C4-2B (cell line): ENCODE measurements around the gene SEC14L6.

Source experiments
- H3K27ac ChIP-seq: fragments of 450-650 bp; 2 replicates; pipeline ENCODE4 v1.5.1; 2017
- CTCF ChIP-seq: fragments of 450-650 bp; conservative IDR thresholded peaks from 2 replicates; pipeline ENCODE4 v1.5.1; 2017; ENCODE audit warnings: mild to moderate bottlenecking
- ZFX ChIP-seq: fragments of 450-650 bp; IDR thresholded peaks from 2 replicates; pipeline ENCODE4 v1.6.1; 2017

Gene SEC14L6

GRCh38 chr22:30474683-30475424 lies 71.7 kb downstream of the SEC14L6 start:
- no peak overlapping the region for H3K27ac ChIP-seq
- TF ChIP-seq ZFX, result no peak
- TF ChIP-seq CTCF, result no peak

- no peak for TF ChIP-seq CTCF
These were observed 72.4 kb downstream of the SEC14L6 start for GRCh38 chr22:30474121-30474520.

DNA sequence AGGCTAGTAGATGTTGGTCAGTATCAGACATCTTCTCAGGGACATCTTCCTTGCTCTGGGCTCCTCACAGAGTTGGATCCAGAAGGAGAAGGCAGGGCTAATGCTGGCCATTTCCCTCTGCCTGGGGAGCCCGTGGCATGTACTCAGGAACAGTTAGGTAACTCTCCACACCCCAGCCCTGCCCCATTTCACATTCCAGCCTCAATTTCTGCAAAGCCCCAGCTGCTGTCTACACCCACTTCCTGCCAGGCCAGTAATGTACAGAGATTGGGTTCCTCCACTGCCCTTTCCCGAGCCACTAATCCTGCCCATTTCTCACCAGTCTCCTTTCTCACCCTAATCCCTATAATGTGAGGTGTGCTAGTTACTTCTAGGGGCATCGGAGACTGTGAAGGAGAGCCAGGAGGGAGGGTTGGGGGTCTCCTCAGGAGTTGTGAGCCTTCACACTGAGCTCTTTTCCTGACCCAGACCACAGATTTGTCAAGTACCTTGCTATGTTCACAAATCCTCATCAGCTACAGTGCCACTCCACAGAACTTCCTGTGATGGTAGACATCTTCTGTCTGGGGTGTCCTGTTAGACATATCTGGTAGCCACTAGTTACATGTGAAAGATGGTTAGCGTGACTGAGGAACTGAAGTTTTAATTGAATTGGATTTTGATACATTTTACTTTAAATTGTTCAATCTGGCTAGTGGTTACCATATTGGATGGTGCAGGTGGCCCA lies 73.4 kb downstream of the SEC14L6 start:
- TF ChIP-seq CTCF (no peak), ZFX (no peak)
- H3K27ac ChIP-seq, result no peak overlapping the region

More at GRCh38 chr22:30474121-30474520, 72.4 kb downstream of the SEC14L6 start:
- no peak overlapping the region for H3K27ac ChIP-seq
